Small intestine (tissue), 7 donors: ENCODE data around the gene ALAD. TPM values are rescaled to one million over a fixed set of nuclear protein-coding genes. Genes with fewer than 3 reads are reported as not detected.

ENCODE experiments used
- DNase-seq, 2 donors: peaks; one replicate each; pipeline versions ENCODE4 v3.0.0 to v3.0.0-alpha.2; 2013
- FAIRE-seq: peaks from 2 replicates; lab custom pipeline; 2012; peaks lifted over from hg19 to GRCh38; lab: Jason Lieb, UNC
- H3K27ac ChIP-seq, 3 donors: one replicate each; pipeline ENCODE4 v1.5.1; 2013; ENCODE audit warnings: low read length in 2 of 3, mild to moderate bottlenecking in 2 of 3, control low read depth in 1 of 3, inconsistent platforms in 1 of 3, low read depth in 1 of 3, moderate library complexity in 1 of 3
- H3K27me3 ChIP-seq, 3 donors: one replicate each; pipeline ENCODE4 v1.6.1; 2013; ENCODE audit warnings: low read length in 3 of 3, inconsistent platforms in 1 of 3; ENCODE audit not compliant: control insufficient read depth in 3 of 3, insufficient read depth in 3 of 3
- H3K36me3 ChIP-seq, 3 donors: one replicate each; pipeline ENCODE4 v1.6.1; 2013; ENCODE audit warnings: low read length in 3 of 3, inconsistent platforms in 1 of 3, low read depth in 1 of 3, mild to moderate bottlenecking in 1 of 3, moderate library complexity in 1 of 3; ENCODE audit not compliant: control insufficient read depth in 3 of 3, insufficient read depth in 2 of 3
- H3K4me1 ChIP-seq, 3 donors: one replicate each; pipeline ENCODE4 v1.6.1; 2013; ENCODE audit warnings: low read length in 2 of 3, inconsistent platforms in 1 of 3, low read depth in 1 of 3, mild to moderate bottlenecking in 1 of 3, moderate library complexity in 1 of 3; ENCODE audit not compliant: control insufficient read depth in 3 of 3, insufficient read depth in 2 of 3
- H3K4me3 ChIP-seq, 3 donors: one replicate each; pipeline ENCODE4 v1.5.1; 2013; ENCODE audit warnings: low read length in 3 of 3, control low read depth in 1 of 3, inconsistent platforms in 1 of 3, low read depth in 1 of 3, mild to moderate bottlenecking in 1 of 3, moderate library complexity in 1 of 3
- H3K9me3 ChIP-seq, 2 donors: one replicate each; pipeline ENCODE4 v1.6.1; 2013; ENCODE audit warnings: low read depth in 1 of 2, low read length in 1 of 2; ENCODE audit not compliant: control insufficient read depth in 2 of 2, insufficient read depth in 1 of 2
- WGBS, 3 donors: extraction: QIAGEN DNeasy Blood & Tissue Kit; methylation state at CpG; one replicate each; pipeline ENCODE4 v1.1.7; 2013; 5-methylcytosine and 5-hydroxymethylcytosine counted together
- polyA plus RNA-seq, 4 donors: library from polyadenylated mRNA; stranded (reverse) in 3 of 4; unstranded in 1 of 4; fragments of 200-250 nt in 3 of 4; fragments of 120-200 nt in 1 of 4; gene quantifications; one replicate each; pipeline versions ENCODE4 v1.2.1 to v1.2.3, GENCODE V29; 2013
- donor health status: healthy with polysubstance abuse.
- donor health status: control.
- donor health status: control.
- donor health status: Bipolar disorder and iron deficiency.
- donor health status: healthy.

ALAD gene
- polyA plus RNA-seq, 4 donors = 33.5 to 97.7 (median 42.9) TPM

GRCh38 chr9:113345671-113346070 lies 55.4 kb downstream of the ALAD start:
- Histone ChIP-seq H3K36me3 (no peaks in the 10 kb centered on the region), H3K9me3 (no peaks in the 10 kb centered on the region), H3K27ac (peak overlapping the region in 1 of 3 donors; percentile 5), H3K4me1 (peaks cover 0 to 38% (median 0%) of the 10 kb centered on the region in 3 donors), H3K4me3 (no peak overlapping the region), H3K27me3 (peaks cover 0 to 4% (median 0%) of the 10 kb centered on the region in 3 donors)
- DNase-seq (no peak), FAIRE-seq (no peak)
- 0 to 36% (median 3%) methylated on average over 1 of the region's 1 CpG for WGBS, 3 donors

GRCh38 chr9:113345190-113345589 lies 55.9 kb downstream of the ALAD start:
- WGBS, 3 donors = 12 to 48% (median 22%) methylated on average over 2 of the region's 2 CpGs
- Histone ChIP-seq H3K36me3 (no peaks in the 10 kb centered on the region), H3K27me3 (peaks cover 0 to 4% (median 0%) of the 10 kb centered on the region in 3 donors), H3K27ac (peak overlapping the region in 1 of 3 donors; percentile 5), H3K9me3 (no peaks in the 10 kb centered on the region), H3K4me1 (peaks cover 0 to 33% (median 0%) of the 10 kb centered on the region in 3 donors), H3K4me3 (no peak overlapping the region)
- peak; percentile 44 to 45 for DNase-seq
- no peak for FAIRE-seq

GRCh38 chr9:113343732-113344231 lies 57.3 kb downstream of the ALAD start:
- FAIRE-seq = no peak
- H3K27ac ChIP-seq = peak overlapping the region in 2 of 3 donors; percentile 51 to 64
- H3K9me3 ChIP-seq = no peaks in the 10 kb centered on the region
- DNase-seq = peak; percentile 42 to 56
- no peaks in the 10 kb centered on the region for H3K27me3 ChIP-seq
- WGBS, 3 donors = 23 to 33% (median 27%) methylated on average over 1 of the region's 1 CpG
- H3K4me3 ChIP-seq = no peak overlapping the region
- H3K36me3 ChIP-seq = no peaks in the 10 kb centered on the region
- H3K4me1 ChIP-seq = peaks cover 0 to 33% (median 8%) of the 10 kb centered on the region in 3 donors

- 46 to 62% (median 60%) methylated on average over 9 of the region's 9 CpGs for WGBS, 3 donors
- H3K4me3 ChIP-seq = no peak overlapping the region
- no peak overlapping the region for H3K27ac ChIP-seq
- H3K4me1 ChIP-seq = peaks cover 0 to 20% (median 8%) of the 10 kb centered on the region in 3 donors
- FAIRE-seq (no peak), DNase-seq (no peak)
- no peaks in the 10 kb centered on the region for H3K36me3 ChIP-seq
- no peaks in the 10 kb centered on the region for H3K27me3 ChIP-seq
- H3K9me3 ChIP-seq = no peaks in the 10 kb centered on the region
These were observed 59.2 kb downstream of the ALAD start for GRCh38 chr9:113341712-113342410.

GRCh38 chr9:113340011-113340699 lies 60.9 kb downstream of the ALAD start, which contains the start of gene WDR31:
Gene WDR31 (minus strand): TSS chr9:113340275. CDS start chr9:113332022, 8,253 bp downstream.
- Histone ChIP-seq H3K27ac (peak within 1 kb of the TSS in 2 of 3 donors; percentile 76 to 79), H3K4me1 (peaks cover 0 to 15% (median 8%) of the 10 kb centered on the region in 3 donors), H3K4me3 (peak within 1 kb of the TSS; percentile 66 to 84 (median 79)), H3K36me3 (no peaks in the 10 kb centered on the region), H3K27me3 (no peaks in the 10 kb centered on the region), H3K9me3 (no peaks in the 10 kb centered on the region)
- DNase-seq (peak; percentile 85 to 95), FAIRE-seq (no peak)
- 0 to 1% (median 1%) methylated on average over 42 to 46 of the region's 46 CpGs for WGBS, 3 donors

GRCh38 chr9:113337714-113338113 lies 63.4 kb downstream of the ALAD start:
- Histone ChIP-seq H3K36me3 (no peaks in the 10 kb centered on the region), H3K27me3 (no peaks in the 10 kb centered on the region), H3K4me1 (peaks cover 0 to 8% (median 5%) of the 10 kb centered on the region in 3 donors), H3K4me3 (no peak overlapping the region), H3K27ac (no peak overlapping the region), H3K9me3 (no peaks in the 10 kb centered on the region)
- DNase-seq (no peak), FAIRE-seq (no peak)
- WGBS, 3 donors = 95 to 96% (median 95%) methylated on average over 2 of the region's 2 CpGs

Other genes with a start within 250 kb of the ALAD start
- gene FKBP15, start 180.0 kb downstream of the ALAD start, polyA plus RNA-seq = 10 to 100 TPM in 2 of 4 donors, 1 to 10 TPM in 2; 6.5 to 19.8 (median 9.5) TPM
- 10 to 100 TPM; 27.5 to 40.6 (median 29.6) TPM for gene SLC31A1, start 179.7 kb downstream of the ALAD start, polyA plus RNA-seq
- gene CDC26, start 125.7 kb downstream of the ALAD start, polyA plus RNA-seq = 10 to 100 TPM; 33.4 to 77.0 (median 56.3) TPM
- 10 to 100 TPM in 2 of 4 donors, 1 to 10 TPM in 2; 7.6 to 21.6 (median 11.3) TPM for gene PRPF4, start 125.6 kb downstream of the ALAD start, polyA plus RNA-seq
- 1 to 10 TPM in 1 of 4 donors, under 1 TPM in 2, not detected in 1; 0.54 to 1.7 (median 0.62) TPM for gene RNF183, start 97.9 kb downstream of the ALAD start, polyA plus RNA-seq
- gene WDR31, start 61.0 kb downstream of the ALAD start, polyA plus RNA-seq = 1 to 10 TPM in 2 of 4 donors, under 1 TPM in 1, not detected in 1; 0.45 to 2.5 (median 1.6) TPM
- 10 to 100 TPM in 3 of 4 donors, 1 to 10 TPM in 1; 4.8 to 16.8 (median 15.3) TPM for gene BSPRY, start 51.7 kb downstream of the ALAD start, polyA plus RNA-seq
- gene HDHD3, start 24.3 kb downstream of the ALAD start, polyA plus RNA-seq = 100 to 1,000 TPM in 3 of 4 donors, 10 to 100 TPM in 1; 96.9 to 370 (median 210) TPM
- gene POLE3, start 9.4 kb upstream of the ALAD start, polyA plus RNA-seq = 10 to 100 TPM; 15.7 to 50.2 (median 31.6) TPM
- gene C9orf43, start 9.5 kb upstream of the ALAD start, polyA plus RNA-seq = under 1 TPM in 3 of 4 donors, not detected in 1; 0.42 to 0.81 (median 0.69) TPM
- 10 to 100 TPM; 23.0 to 37.0 (median 26.4) TPM for gene RGS3, start 62.4 kb upstream of the ALAD start, polyA plus RNA-seq